CD4-positive, alpha-beta T cell treated with Interleukin-17A for 1 hour (primary cell): ENCODE data around the gene SLC22A31.
"Not testable (repeated sequence)": the region's sequence is repeated elsewhere in the genome, so short reads cannot be mapped to it uniquely, and the experiment has no call there.

ENCODE experiments used
- DNase-seq: peaks from one replicate; pipeline ENCODE4 v3.0.0-alpha.2; 2020

Gene SLC22A31

GRCh38 chr16:89200124-89200849, at the start of gene SLC22A31:
Gene SLC22A31 (minus strand): TSS chr16:89200537. CDS start chr16:89200501, 36 bp downstream.
- no peak for DNase-seq

DNA sequence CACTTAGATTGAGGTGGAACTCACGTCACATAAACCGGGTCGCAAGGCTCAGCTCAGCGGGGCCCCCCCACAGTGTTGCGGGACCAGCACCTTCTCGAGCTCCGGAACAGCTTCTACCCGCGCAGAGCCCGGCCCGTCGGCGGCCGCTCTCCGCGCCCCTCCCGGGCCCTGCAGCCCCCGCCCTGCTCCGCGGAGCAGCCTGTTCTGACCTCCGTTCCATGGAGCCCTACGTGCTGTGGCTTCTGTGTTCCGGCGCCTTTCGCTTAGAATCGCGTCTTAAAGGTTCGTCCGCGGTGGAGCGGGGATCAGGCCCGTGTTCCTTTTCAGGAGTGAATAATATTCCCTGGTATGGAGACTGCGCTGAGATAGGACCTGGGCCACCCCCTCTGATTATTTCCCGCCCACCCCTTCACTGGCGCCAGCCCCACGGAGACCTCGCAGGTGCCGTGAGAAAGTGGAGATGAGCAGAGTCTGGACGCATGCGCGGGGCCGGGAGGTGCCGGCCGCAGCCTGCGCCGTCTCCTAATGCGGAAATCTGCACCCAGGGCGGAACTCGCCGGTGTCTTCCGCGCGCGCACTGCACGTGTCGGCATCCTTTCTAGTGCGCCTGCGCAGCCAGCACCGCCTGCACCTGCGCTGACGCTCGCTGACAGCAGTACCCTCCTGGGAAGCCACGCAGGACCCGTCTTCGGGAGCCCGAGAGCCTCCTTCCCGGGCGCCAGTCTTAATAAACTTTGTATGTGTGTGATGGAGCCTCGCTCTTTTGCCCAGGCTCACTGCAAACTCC, 48.1 kb upstream of the SLC22A31 start:
- no peak for DNase-seq

GRCh38 chr16:89247734-89248075, 47.4 kb upstream of the SLC22A31 start:
- DNase-seq, result not testable (repeated sequence)

DNA sequence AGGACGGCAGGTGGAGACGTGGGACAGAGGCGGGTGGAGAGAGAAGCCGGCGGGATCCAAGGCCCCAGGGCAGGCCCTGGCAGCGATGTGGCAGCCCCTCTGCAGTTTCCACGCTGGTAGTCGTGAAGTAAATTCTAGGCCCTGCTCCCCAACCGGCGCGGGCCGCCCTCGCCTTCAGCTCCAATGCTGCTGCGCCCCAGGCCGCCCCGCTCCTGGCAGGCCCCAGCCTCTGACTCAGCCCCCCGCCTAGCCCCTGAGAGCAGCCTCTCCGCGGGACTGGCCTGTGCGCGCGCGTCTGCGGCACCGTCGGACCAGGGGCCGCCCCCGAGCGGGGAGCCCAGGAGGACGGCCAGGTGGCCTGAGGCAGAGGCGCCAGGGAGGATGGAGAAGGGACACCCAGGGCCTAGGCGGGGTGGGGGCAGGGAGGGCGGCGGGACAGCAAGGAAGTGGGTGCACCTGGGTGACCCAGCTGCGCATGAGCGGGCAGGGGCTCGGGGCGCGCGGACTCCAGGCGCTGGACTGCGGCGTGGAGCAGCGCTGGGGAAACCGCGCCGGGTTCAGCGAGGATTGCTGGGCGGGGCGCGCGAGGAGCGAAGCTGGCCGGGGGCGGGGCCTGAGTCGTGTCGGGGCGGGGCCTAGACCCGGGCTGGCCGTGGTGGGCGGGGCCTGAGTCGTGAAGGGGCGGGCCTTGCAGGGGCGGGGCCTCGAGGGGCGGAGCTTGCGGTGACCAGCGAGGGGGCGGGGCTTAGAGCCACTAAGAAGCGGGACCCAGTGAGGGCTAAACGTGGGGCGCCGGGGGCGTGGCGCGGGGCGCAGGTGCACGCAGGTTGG, 46.8 kb upstream of the SLC22A31 start:
- DNase-seq, result peak; percentile 93

GRCh38 chr16:89246383-89246902, 46.1 kb upstream of the SLC22A31 start:
- no peak for DNase-seq

DNA sequence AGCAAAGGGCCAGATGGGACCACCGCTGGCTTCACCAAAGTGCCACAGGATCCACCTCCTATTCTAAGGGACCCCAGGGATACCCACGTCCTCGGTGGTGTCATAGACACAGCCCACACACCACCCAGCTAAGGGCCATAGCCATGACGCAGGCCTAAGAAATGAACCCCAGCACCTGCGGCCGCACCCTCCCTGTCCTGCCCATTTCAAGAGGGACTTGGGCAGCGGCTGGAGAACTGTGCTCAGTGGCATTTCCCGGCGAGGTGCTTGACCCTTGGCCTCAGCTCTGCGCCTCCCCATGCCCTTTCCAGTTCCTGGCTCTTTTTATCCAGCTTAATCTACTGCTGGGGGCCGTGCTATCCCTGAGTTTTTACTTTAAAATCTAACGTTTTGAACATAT, 44.4 kb upstream of the SLC22A31 start:
- no peak for DNase-seq

- DNase-seq, result not testable (repeated sequence)
These were observed 43.9 kb upstream of the SLC22A31 start for GRCh38 chr16:89244264-89244663.

GRCh38 chr16:89243664-89244063, 43.3 kb upstream of the SLC22A31 start:
- no peak for DNase-seq

DNA sequence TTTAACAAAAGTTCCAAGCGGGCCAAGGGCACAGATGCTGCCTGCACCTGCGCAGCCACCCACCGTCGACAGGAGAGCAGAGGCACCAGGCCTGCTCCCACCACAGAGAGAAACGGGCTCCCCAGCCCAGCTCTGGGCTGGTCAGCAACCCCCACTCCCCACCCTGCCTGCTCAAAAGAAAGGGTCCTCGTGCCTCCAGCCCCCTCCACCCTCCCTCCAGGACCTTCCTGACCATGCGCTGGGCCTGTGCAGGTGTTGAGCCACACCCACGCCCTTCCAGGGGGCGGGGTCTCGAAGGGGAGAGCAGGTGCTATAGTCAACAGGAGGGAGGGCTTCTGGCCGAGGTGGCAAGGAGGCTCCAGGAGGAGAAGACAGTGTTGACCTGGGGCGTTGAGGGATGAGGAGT, 42.5 kb upstream of the SLC22A31 start:
- no peak for DNase-seq

GRCh38 chr16:89241187-89242007, 41.1 kb upstream of the SLC22A31 start:
- DNase-seq, result peak; percentile 88

GRCh38 chr16:89237733-89238132, 37.4 kb upstream of the SLC22A31 start:
- DNase-seq, result no peak

DNA sequence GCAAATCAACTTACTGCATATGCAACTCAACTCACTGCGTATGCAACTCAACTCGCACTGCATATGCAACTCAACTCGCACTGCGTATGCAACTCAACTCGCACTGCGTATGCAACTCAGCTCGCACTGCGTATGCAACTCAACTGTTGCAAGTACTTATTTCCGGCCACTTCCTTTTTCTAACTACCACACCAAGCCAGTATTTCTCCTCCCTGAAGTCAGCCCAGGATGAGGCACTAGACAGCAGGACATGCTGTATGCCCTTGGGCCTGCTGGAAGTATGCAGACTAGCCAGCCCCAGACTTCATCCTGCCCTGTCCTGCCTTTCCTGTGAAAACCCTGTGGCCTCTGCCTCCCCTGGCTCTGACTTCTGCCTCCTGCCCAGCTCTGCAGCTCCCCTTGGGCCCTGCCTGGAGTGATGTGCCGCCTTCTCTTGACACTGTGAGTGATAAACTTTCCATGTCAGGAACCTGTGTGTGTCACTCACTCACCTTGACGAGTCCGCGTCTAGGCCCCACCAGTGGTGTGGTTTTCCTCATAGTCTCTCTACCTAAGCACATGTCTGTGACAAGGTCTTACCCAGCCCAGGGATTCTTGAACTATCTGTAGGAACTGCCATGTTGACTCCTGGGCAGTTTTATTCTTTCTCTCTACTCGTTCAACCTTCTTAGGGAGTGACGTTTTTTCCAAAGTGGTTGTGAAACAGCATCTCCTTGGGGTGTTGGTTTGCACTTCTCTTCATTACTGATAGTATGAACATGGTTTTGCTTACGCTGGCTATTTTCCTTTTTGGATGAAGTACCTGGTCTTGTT, 33.5 kb upstream of the SLC22A31 start:
- no peak for DNase-seq

DNA sequence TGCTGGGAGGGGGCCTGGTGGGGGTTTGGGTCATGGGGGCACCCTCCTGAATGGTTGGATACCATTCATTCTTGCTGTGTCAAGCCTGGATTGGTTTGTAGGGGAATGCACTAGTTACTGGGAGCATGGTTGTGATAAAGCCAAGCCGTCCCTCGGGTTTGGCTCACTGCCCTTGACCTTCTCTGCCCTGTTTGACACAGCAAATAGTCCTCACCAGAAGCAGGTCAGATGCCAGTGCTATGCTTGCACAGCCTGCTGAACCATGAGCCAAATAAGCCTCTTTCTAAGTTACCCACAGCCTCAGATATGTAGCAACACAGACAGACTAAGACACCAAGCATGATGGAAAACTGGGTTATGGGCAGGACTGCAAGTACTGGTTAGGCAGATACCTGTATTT, 31.8 kb upstream of the SLC22A31 start:
- no peak for DNase-seq

DNA sequence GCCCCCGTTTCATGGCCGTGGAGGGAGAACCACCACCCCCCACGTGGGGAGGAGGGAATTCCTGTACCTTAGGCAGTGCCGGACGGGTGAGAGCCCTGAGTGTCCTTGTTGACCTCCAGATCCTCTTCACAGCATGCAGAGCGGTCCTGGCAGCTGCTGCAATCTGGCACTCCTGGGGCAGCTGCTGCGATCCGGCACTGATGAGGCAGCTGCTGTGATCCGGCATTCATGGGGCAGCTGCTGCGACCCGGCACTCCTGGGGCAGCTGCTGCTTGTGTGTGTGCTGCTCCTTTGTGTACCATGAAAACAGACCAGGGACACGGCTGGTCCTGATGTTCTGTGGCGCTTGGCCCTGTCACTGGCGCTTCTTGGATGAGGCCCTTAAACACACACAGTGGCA, 29.9 kb upstream of the SLC22A31 start:
- no peak for DNase-seq

DNA sequence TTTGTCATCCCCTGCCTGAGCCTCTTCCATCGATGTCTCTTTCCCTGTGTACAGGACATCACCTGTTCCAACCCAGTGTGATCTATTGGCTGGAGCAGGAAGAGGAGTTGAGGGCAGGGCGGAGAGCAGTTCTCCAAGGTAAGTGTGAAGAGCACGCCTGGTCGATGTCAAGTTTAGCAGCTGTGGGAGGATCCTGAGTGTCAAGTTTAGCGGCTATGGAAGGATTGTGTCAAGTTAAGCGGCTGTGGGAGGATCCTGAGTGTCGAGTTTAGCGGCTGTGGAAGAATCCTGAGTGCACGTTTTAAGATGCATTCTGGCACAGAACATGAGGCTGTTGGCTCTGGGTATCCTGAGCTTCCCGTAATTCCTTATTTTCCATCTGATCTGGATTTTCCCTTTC, 24.3 kb upstream of the SLC22A31 start:
- DNase-seq, result no peak

DNA sequence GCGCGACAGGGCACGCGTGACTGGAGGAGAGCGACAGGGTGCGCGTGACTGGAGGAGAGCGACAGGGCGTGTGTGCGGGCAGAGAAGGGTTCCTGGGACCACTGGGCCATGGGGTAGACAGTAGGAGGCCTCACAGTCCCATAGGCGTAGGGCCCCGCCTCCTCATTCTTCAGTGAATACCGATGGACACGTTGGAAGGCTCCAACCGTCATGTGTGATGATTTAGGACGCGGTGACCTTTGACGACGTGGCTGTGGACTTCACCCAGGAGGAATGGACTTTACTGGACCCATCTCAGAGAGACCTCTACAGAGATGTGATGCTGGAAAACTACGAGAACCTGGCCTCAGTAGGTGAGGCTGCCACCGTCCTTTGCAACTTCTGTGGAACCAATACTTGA, 22.6 kb upstream of the SLC22A31 start:
- DNase-seq, result no peak

- no peak for DNase-seq
These were observed 21.3 kb upstream of the SLC22A31 start for GRCh38 chr16:89221604-89222003.

GRCh38 chr16:89219365-89219764, 19.0 kb upstream of the SLC22A31 start:
- no peak for DNase-seq

- DNase-seq, result peak; percentile 85
These were observed 17.3 kb upstream of the SLC22A31 start, which contains the start of gene ZNF778 for GRCh38 chr16:89217388-89218191. Gene ZNF778 (plus strand): TSS chr16:89217703. CDS start chr16:89221128, 3,425 bp downstream.

GRCh38 chr16:89217138-89217387, 16.7 kb upstream of the SLC22A31 start:
- no peak for DNase-seq
